GM08714 (cell line): ENCODE measurements around the gene RHCG.

ENCODE experiments used
- H3K4me3 ChIP-seq: fragments of 200-500 bp; sonication (Bioruptor generic); 2 replicates; pipeline ENCODE4 v1.5.1; 2014; ENCODE audit warnings: mild to moderate bottlenecking, low read length, inconsistent platforms
- ZNF274 ChIP-seq: IDR thresholded peaks from 2 replicates; pipeline ENCODE4 v1.6.1; 2012; ENCODE audit warnings: mild to moderate bottlenecking, low read depth, low read length

Gene RHCG

DNA sequence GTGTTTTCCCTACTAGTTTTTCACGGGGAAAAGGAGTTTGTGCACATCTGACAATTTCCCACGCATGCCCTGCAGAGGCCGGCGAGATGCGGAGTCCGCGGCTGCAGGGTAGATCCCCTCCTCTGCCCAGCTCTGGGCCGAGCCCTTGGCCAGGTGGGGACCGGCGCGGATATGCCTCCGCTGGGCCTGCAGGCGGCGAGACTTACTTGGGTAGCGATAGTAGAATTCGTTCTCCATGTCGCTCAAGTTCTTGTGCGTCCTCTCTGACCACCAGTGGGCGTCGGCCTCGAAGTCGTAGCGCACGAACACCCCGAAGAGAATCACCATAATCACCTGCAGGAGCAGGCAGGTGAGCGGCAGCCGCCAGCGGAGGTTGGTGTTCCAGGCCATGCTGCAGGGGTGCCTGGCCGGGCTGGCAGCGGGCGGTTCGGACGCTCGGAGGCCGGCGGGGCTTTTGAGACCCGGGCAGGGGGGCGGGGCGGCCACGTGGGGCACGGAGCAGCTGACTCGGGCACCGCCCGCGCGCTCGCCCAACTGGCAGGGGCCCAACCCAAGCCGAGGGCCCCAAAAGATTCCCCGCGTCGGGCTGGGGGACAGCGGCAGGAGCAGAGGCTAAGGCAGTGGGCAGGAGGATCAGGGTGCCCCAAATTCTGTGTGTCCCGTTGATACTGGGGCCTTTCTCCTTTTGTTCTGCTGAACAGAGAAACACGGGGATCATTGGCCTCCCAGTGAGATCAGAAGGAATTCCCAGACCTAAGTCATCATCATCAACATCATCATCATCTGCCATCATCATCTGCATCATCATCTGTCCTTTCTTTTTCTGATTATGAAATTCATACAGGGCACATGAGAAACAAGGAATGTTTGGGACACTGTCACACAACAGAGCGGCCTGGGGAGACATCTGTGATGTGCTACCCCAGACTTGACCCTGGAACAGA is at the start of gene RHCG:
RHCG (minus strand) TSS at position 429 of the 944 bp plus-strand sequence; CDS start at position 390, 39 bp downstream.
- H3K4me3 ChIP-seq: no peak within 1 kb of the TSS
- TF ChIP-seq ZNF274: no peak

- TF ChIP-seq ZNF274: no peak
These were observed 47.0 kb upstream of the RHCG start for GRCh38 chr15:89543389-89543788.

DNA sequence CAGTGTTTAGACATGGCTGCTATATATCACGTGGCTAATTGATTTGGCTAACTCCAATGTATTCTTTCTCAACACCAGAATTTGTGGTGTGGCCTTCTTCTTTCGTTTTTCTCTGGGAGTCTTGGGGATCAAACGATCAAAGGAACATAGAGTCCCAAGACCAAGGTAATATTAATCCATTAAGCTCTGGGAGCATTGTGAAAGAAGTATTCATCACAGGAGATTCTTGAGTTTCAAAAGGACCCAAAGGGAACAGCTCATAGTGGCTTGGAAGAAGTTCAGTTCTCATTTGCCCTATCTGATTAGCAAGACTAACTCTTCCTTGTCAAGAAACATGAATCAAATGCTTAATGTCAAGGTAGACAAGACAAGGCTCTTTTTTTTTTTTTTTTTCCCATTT is 46.0 kb upstream of the RHCG start:
- TF ChIP-seq ZNF274: no peak
- H3K4me3 ChIP-seq: no peak overlapping the region

More at GRCh38 chr15:89543389-89543788, 47.0 kb upstream of the RHCG start:
- no peak overlapping the region for H3K4me3 ChIP-seq

- no peak overlapping the region for H3K4me3 ChIP-seq
- no peak for TF ChIP-seq ZNF274
These were observed 42.6 kb upstream of the RHCG start for GRCh38 chr15:89539027-89539426.

DNA sequence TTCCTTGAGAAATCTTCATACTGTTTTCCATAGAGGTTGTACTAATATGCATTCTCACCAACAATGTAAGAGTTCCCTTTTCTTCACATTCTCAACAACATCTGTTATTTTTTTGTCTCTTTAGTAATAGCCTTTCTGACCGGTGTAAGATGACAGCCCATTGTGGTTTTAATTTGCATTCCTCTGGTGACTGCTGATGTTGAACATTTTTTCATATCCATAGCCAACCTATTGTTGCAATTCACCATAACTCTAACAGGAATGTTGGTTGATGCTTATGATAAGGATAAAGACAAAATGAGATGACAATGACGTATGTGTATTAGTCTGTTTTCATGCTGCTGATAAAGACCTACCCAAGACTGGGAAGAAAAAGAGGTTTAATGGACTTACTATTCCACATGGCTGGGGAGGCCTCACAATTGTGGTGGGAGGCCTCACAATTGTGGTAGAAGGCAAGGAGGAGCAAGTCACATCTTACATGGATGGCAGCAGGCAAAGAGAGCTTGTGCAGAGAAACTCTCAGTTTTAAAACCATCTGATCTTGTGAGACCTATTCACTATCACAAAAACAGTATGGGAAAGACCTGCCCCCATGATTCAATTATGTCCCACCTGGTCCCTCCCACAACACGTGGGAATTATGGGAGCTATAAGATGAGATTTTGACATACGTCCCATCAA is 37.6 kb upstream of the RHCG start:
- no peak overlapping the region for H3K4me3 ChIP-seq
- TF ChIP-seq ZNF274: no peak

DNA sequence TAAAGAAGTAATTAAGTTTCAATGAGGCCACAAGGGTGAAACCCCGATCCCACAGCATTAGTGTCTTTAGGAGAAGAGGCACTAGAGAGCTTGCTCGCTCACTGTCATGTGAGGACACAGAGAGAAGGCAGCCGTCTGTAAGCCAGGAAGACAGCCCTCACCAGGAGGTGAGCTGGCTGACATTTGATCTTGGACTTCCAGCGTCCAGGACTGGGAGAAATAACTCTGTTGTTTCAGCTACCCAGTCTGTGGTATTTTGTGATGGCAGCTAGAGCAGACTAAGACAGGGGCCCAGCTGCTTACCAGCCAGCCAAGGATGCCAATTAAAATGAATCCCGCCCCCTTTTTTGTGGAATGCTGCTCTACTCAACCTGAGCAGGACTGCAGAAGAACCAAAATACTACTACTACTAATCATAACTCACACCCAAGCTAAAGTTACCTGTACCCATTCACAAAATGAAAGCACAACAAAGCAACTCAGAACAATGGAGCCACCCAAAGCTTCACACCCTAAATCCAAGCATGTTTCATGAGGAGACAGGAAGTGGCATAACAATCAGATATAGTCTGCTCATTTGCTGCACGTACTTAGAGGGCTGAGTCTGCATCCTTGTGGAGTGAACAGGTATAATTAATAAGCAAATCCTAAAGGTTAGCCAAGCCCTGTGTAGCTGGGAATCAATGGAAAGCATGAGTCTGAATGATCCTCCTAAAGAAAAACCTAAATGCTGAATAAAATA is 35.6 kb upstream of the RHCG start:
- no peak overlapping the region for H3K4me3 ChIP-seq
- no peak for TF ChIP-seq ZNF274

GRCh38 chr15:89530976-89531375 is 34.6 kb upstream of the RHCG start:
- TF ChIP-seq ZNF274: no peak
- no peak overlapping the region for H3K4me3 ChIP-seq

DNA sequence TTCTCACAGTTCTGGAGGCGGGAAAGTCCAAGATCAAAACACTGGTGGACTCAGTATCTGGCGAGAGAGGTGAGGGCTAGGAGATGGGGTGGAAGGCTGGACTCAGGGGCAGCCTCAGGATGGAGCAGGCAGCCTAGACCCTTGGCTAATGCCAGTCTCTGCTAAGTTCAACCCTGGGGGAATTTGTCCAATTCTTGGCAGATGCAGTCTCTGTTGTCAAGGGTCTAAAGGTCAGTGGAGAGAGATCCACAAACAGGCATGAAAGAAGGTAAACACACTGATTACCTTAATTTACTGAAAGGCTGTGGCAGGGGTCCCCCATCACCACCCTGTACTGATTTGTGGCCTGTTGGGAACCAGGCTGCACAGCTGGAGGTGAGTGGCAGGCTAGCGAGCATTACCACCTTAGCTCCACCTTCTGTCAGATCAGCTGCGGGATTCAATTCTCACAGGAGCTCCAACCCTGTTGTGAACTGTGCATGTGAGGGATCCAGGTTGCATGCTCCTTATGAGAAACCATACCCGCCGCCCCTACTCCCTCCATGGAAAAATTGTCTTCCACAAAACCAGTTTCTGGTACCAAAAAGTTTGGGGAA is 32.5 kb upstream of the RHCG start:
- TF ChIP-seq ZNF274: no peak
- H3K4me3 ChIP-seq: no peak overlapping the region

DNA sequence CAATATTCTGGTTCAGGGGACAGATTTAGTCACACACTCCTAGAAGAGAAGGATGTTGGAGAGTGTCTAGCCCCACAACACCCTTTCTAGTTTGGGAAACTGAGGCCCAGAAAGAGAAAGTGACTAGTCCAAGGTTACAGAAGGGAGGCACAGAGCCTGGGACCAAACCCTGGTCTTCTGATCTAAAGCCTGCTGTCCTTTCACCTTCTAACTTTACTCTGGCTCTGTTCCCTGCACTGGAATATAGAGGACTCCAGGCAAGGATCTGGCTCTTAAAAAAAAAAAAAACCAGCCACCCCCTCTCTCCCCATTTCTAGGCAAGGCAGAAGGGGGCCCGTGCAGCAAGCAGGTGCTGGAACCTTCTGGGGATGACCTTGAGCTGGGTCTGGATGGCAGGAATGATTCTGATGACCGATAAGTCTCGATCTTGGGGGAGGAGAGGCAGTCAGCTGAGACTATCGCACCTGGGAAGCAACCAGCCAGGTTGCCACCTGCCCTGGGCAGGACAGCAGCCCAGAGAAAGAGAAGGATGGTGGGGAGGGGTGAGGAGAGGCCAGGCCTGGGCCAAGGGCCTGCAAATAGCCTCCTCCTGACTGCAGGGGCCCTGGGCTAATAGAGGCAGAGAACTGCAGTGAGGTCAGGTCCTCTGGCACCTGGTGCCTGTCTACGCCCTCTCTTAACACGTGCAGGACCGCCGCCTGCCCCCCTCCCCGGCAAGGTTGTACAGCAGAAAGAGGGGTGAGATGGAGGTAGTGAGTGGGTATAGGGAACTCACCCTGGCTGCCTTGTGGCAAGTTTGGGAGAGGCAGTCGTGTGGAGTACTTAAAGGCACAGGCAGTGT is 30.4 kb upstream of the RHCG start:
- no peak overlapping the region for H3K4me3 ChIP-seq
- no peak for TF ChIP-seq ZNF274

DNA sequence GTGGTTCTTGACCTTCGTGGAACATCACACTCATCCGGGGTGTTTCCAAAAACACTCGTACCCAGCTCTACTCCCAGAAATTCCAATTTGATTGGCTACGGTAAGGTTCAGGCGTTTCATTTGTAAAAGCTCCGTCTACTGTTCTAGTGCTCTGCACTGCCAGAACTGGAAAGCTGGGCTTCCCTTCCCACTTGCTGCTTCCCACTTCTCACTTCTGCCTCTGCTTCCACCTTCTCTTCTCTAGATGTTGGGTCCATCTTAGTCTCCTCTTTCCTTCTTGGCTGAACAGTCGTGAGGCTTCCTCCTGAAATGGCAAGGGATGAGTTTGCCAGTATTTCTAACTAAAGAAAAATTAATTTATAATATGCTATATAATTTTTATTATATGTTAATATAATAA is 29.8 kb upstream of the RHCG start:
- no peak overlapping the region for H3K4me3 ChIP-seq
- TF ChIP-seq ZNF274: no peak

DNA sequence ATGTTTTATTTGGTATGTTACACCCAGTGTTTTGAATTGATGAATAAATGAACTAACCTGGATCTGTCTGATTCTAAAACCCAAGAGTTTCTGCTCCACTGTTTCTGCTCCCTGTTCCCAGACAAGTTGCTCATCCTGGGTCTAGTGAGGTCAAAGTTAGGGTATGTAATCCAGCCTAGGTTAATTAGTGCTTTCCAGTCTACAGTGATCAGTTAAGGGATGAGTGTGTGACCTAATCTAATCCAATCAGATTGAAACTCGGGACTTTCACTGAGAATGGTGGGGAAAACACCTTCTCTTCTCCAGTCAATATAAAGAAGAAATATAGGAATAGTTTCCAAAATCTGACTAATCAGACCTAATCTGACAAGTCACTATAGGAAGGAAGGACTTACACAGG is 27.8 kb upstream of the RHCG start:
- TF ChIP-seq ZNF274: no peak
- H3K4me3 ChIP-seq: no peak overlapping the region

GRCh38 chr15:89523101-89523500 is 26.7 kb upstream of the RHCG start:
- H3K4me3 ChIP-seq: no peak overlapping the region
- no peak for TF ChIP-seq ZNF274

DNA sequence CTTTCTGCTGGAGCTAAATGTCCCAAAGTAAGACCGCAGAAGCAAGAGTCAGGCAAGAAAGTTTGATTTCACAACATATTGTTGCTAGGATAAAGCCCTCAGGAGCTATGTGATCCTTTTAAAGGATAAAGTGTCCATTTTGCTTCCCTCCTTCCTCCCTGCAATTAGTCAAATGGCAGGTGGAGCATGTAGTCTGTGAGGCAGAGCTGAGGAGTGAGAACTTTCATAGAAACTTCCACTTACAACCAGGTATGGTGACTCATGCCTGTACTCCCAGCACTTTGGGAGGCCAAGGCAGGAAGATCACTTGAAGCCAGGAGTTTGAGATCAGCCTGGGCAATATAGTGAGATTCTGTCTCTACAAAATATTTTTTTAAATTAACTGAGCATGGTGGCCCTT is 25.2 kb upstream of the RHCG start:
- no peak overlapping the region for H3K4me3 ChIP-seq
- no peak for TF ChIP-seq ZNF274
